ENCODE results near the gene BUD31. TPM values are rescaled to one million over a fixed set of nuclear protein-coding genes. Genes with fewer than 3 reads are reported as not detected.
"Not testable (repeated sequence)": the region's sequence is repeated elsewhere in the genome, so short reads cannot be mapped to it uniquely, and the experiment has no call there.

The BUD31 gene
- total RNA-seq, 4 donors from 2014 or later = 44.7 to 82.0 (median 58.4) TPM

GRCh38 chr7:99384523-99384922 is 24.2 kb upstream of the BUD31 start:
- H3K4me3 ChIP-seq = no peak overlapping the region
- H3K36me3 ChIP-seq = peaks cover 0 to 57% (median 0%) of the 10 kb centered on the region in 3 donors
- no peak for TF ChIP-seq CTCF (IDR thresholded peaks at IDR 0.05)
- TF ChIP-seq POLR2A (IDR thresholded peaks at IDR 0.05) = no peak
- H3K27ac ChIP-seq = peak overlapping the region in 1 of 4 donors; percentile 36
- H3K4me1 ChIP-seq = peaks cover 0 to 26% (median 23%) of the 10 kb centered on the region in 4 donors
- no peak for DNase-seq
- no peaks in the 10 kb centered on the region for H3K9me3 ChIP-seq
- H3K27me3 ChIP-seq = no peaks in the 10 kb centered on the region

- no peaks in the 10 kb centered on the region for H3K27me3 ChIP-seq
- DNase-seq = no peak
These were observed 23.2 kb upstream of the BUD31 start for GRCh38 chr7:99385564-99385963.

GRCh38 chr7:99386584-99387238 is 22.1 kb upstream of the BUD31 start:
- no peak for DNase-seq

More at GRCh38 chr7:99385564-99385963, 23.2 kb upstream of the BUD31 start:
- no peak overlapping the region for H3K4me3 ChIP-seq
- peak overlapping the region in 1 of 4 donors; percentile 25 for H3K27ac ChIP-seq
- H3K9me3 ChIP-seq = no peaks in the 10 kb centered on the region
- H3K4me1 ChIP-seq = peaks cover 0 to 17% (median 16%) of the 10 kb centered on the region in 4 donors
- TF ChIP-seq POLR2A (IDR thresholded peaks at IDR 0.05) (no peak), CTCF (IDR thresholded peaks at IDR 0.05) (no peak)
- H3K36me3 ChIP-seq = peaks cover 0 to 67% (median 0%) of the 10 kb centered on the region in 3 donors

GRCh38 chr7:99387239-99387635 is 21.5 kb upstream of the BUD31 start:
- not testable (repeated sequence) for H3K27ac ChIP-seq

More at GRCh38 chr7:99386584-99387238, 22.1 kb upstream of the BUD31 start:
- H3K27me3 ChIP-seq = no peaks in the 10 kb centered on the region
- H3K4me1 ChIP-seq = peaks cover 0 to 10% (median 8%) of the 10 kb centered on the region in 4 donors
- H3K36me3 ChIP-seq = peaks cover 0 to 70% (median 0%) of the 10 kb centered on the region in 3 donors
- H3K4me3 ChIP-seq = no peak overlapping the region
- no peak overlapping the region for H3K27ac ChIP-seq
- H3K9me3 ChIP-seq = no peaks in the 10 kb centered on the region
- TF ChIP-seq CTCF (IDR thresholded peaks at IDR 0.05) (peak in 3 of 6 experiments; percentile 10 to 34 (median 33)), POLR2A (IDR thresholded peaks at IDR 0.05) (no peak)

GRCh38 chr7:99387912-99388311 is 20.9 kb upstream of the BUD31 start:
- no peaks in the 10 kb centered on the region for H3K9me3 ChIP-seq
- H3K4me1 ChIP-seq = peaks cover 0 to 18% (median 11%) of the 10 kb centered on the region in 4 donors
- peaks cover 0 to 65% (median 0%) of the 10 kb centered on the region in 3 donors for H3K36me3 ChIP-seq
- H3K27ac ChIP-seq = no peak overlapping the region
- TF ChIP-seq CTCF (IDR thresholded peaks at IDR 0.05) (no peak), POLR2A (IDR thresholded peaks at IDR 0.05) (no peak)
- H3K27me3 ChIP-seq = no peaks in the 10 kb centered on the region
- no peak for DNase-seq
- no peak overlapping the region for H3K4me3 ChIP-seq

More at GRCh38 chr7:99387239-99387635, 21.5 kb upstream of the BUD31 start:
- not testable (repeated sequence) for DNase-seq, H3K9me3 ChIP-seq, H3K27me3 ChIP-seq, H3K4me3 ChIP-seq
- Histone ChIP-seq H3K4me1 (peaks cover 0 to 11% (median 7%) of the 10 kb centered on the region in 4 donors), H3K36me3 (peaks cover 0 to 65% (median 0%) of the 10 kb centered on the region in 3 donors)

GRCh38 chr7:99389772-99390171 is 19.0 kb upstream of the BUD31 start:
- no peaks in the 10 kb centered on the region for H3K9me3 ChIP-seq
- no peak for TF ChIP-seq CTCF (IDR thresholded peaks at IDR 0.05)
- no peak for TF ChIP-seq POLR2A (IDR thresholded peaks at IDR 0.05)
- DNase-seq = no peak
- peaks cover 0 to 78% (median 0%) of the 10 kb centered on the region in 3 donors for H3K36me3 ChIP-seq
- H3K27ac ChIP-seq = no peak overlapping the region
- peaks cover 0 to 27% (median 15%) of the 10 kb centered on the region in 4 donors for H3K4me1 ChIP-seq
- H3K27me3 ChIP-seq = no peaks in the 10 kb centered on the region
- no peak overlapping the region for H3K4me3 ChIP-seq

Measured in Peyer's patch (tissue), 4 donors.